ENCODE measurements around the gene PCNT.

Gene PCNT

GRCh38 chr21:46465651-46466050, 141.7 kb downstream of the PCNT start:
- Mint-ChIP-seq H3K4me1 (ENCODE audit: low read depth) (peaks cover 23% of the 10 kb centered on the region), H3K27ac (no peak overlapping the region), H3K4me3 (no peak overlapping the region)

GRCh38 chr21:46468108-46468774, 144.3 kb downstream of the PCNT start:
- Mint-ChIP-seq H3K9me3 (no peaks in the 10 kb centered on the region), H3K27me3 (no peaks in the 10 kb centered on the region), H3K36me3 (ENCODE audit: low read depth) (peaks cover 33% of the 10 kb centered on the region), H3K4me3 (no peak overlapping the region), H3K27ac (peak overlapping the region; percentile 53), H3K4me1 (ENCODE audit: low read depth) (peaks cover 27% of the 10 kb centered on the region)
- no peak for DNase-seq

More at GRCh38 chr21:46465651-46466050, 141.7 kb downstream of the PCNT start:
- H3K27me3 Mint-ChIP-seq, result no peaks in the 10 kb centered on the region
- H3K36me3 Mint-ChIP-seq (ENCODE audit: low read depth), result peaks cover 43% of the 10 kb centered on the region
- DNase-seq, result no peak
- no peaks in the 10 kb centered on the region for H3K9me3 Mint-ChIP-seq

DNA sequence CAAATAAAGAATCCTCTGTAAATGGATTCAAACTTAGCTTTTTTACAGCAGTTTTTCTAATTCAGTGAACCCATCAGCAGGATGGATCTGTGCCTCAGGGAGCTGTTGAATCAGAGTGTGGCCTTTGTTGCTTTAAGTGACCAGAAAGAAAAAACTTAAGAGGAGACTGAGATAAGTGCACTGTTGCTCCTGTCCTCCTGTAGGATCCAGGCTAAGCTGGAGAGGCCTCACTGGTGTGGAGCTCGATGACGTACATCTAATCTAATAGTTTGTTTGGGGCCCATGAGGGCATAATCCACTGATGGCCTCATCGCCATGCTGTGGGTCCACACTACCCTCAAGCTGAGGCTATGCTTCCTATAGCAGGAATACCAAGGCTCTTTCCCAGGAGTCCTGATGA, 145.3 kb downstream of the PCNT start:
- Mint-ChIP-seq H3K36me3 (ENCODE audit: low read depth) (peaks cover 30% of the 10 kb centered on the region), H3K27me3 (no peaks in the 10 kb centered on the region), H3K4me3 (no peak overlapping the region), H3K9me3 (no peaks in the 10 kb centered on the region), H3K27ac (no peak overlapping the region), H3K4me1 (ENCODE audit: low read depth) (peaks cover 33% of the 10 kb centered on the region)
- no peak for DNase-seq

DNA sequence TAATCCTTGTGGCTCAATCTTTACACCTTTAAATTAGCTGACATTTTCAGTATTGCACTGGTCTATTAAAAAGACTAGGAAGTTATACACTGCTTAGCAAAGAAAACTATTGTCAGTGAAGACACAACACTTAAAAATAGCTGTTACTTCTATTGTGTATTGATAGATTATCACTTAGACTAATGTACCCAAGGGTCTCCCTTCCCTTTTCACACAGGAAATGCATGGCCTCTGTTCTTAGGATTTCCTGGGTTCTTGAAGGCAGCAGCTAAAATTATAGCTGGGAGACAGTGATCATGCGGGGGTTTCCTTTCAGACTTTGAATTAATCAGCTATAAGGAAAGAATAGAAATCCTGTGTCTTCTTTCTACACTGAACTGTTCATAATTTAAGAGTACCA, 147.6 kb downstream of the PCNT start:
- Mint-ChIP-seq H3K36me3 (ENCODE audit: low read depth) (peaks cover 24% of the 10 kb centered on the region), H3K4me1 (ENCODE audit: low read depth) (peaks cover 46% of the 10 kb centered on the region), H3K27me3 (no peaks in the 10 kb centered on the region), H3K9me3 (no peaks in the 10 kb centered on the region), H3K4me3 (no peak overlapping the region), H3K27ac (peak overlapping the region; percentile 37)
- no peak for DNase-seq

DNA sequence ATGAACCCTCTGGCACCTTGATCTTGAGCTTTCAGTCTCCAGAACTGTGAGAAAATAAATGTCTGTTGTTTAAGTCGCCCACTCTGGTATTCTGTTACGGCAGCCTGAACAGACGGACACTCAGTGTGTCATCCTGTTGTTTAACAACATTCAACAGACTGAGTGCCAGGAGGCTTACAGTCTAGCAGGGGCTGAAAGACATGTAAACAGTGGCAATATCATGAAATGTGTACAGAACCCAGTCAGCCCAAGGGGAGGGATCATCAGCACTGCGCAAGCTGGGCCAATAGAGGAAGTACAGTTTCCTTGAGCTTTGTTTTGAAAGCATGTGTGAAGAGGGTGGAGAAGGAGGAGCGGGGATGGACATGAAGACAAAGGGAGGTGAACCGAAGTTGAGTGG, 148.3 kb downstream of the PCNT start:
- Mint-ChIP-seq H3K36me3 (ENCODE audit: low read depth) (peaks cover 25% of the 10 kb centered on the region), H3K27me3 (no peaks in the 10 kb centered on the region), H3K4me1 (ENCODE audit: low read depth) (peaks cover 45% of the 10 kb centered on the region), H3K9me3 (no peaks in the 10 kb centered on the region), H3K4me3 (no peak overlapping the region), H3K27ac (no peak overlapping the region)
- DNase-seq, result no peak

DNA sequence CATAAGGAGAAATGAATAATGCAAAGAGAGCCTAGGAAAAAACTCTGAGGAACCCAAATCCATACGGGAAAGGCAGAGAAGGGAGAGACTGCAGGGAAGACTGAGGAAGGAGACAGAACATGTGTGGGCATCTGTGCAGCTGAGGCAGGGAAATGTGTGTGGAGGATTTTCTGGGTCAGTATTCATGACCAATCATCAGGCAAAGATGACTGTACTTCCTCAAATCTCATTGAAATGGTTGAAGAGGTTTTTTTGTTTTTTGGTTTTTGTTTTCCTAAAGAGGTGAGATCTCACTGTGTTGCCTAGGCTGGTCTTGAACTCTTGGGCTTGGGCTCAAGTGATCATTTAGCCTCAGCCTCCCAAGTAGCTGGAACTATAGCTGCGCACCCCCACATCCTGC, 150.4 kb downstream of the PCNT start:
- Mint-ChIP-seq H3K4me1 (ENCODE audit: low read depth) (peaks cover 42% of the 10 kb centered on the region), H3K27ac (peak overlapping the region; percentile 27)
- no peak for DNase-seq

GRCh38 chr21:46475296-46475695, 151.3 kb downstream of the PCNT start:
- peaks cover 44% of the 10 kb centered on the region for H3K4me1 Mint-ChIP-seq (ENCODE audit: low read depth)

More for the DNA sequence above, 150.4 kb downstream of the PCNT start:
- H3K4me3 Mint-ChIP-seq, result no peak overlapping the region
- peaks cover 35% of the 10 kb centered on the region for H3K36me3 Mint-ChIP-seq (ENCODE audit: low read depth)
- no peaks in the 10 kb centered on the region for H3K9me3 Mint-ChIP-seq
- no peaks in the 10 kb centered on the region for H3K27me3 Mint-ChIP-seq

GRCh38 chr21:46477765-46478164, 153.8 kb downstream of the PCNT start:
- Mint-ChIP-seq H3K9me3 (no peaks in the 10 kb centered on the region), H3K27ac (no peak overlapping the region), H3K27me3 (no peaks in the 10 kb centered on the region), H3K4me1 (ENCODE audit: low read depth) (peaks cover 36% of the 10 kb centered on the region), H3K4me3 (no peak overlapping the region), H3K36me3 (ENCODE audit: low read depth) (peaks cover 50% of the 10 kb centered on the region)
- DNase-seq, result no peak

More at GRCh38 chr21:46475296-46475695, 151.3 kb downstream of the PCNT start:
- H3K36me3 Mint-ChIP-seq (ENCODE audit: low read depth), result peaks cover 37% of the 10 kb centered on the region
- DNase-seq, result no peak
- no peaks in the 10 kb centered on the region for H3K9me3 Mint-ChIP-seq
- no peaks in the 10 kb centered on the region for H3K27me3 Mint-ChIP-seq
- no peak overlapping the region for H3K27ac Mint-ChIP-seq
- H3K4me3 Mint-ChIP-seq, result no peak overlapping the region

DNA sequence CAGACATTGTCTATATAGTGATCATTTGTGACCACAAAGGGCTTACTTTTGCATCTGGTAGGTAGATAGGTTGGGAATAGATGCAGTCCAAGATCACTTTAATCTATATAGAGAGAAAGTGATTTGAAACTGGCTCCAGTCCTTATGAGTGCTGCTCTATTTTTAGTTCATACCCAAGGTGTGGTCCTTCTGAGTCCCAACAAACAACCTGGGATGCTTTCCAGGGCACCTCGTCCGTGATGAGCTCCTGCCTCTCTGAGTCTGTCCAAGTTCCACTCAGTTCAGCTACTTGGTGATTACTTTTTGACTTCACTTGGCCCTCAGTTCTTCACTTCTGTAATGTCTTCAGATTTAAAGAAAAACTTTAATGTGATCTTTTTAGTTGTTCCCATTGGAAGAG, 155.0 kb downstream of the PCNT start:
- H3K27ac Mint-ChIP-seq, result no peak overlapping the region
- H3K36me3 Mint-ChIP-seq (ENCODE audit: low read depth), result peaks cover 51% of the 10 kb centered on the region
- H3K4me1 Mint-ChIP-seq (ENCODE audit: low read depth), result peaks cover 45% of the 10 kb centered on the region
- H3K27me3 Mint-ChIP-seq, result no peaks in the 10 kb centered on the region
- DNase-seq, result no peak
- no peak overlapping the region for H3K4me3 Mint-ChIP-seq
- no peaks in the 10 kb centered on the region for H3K9me3 Mint-ChIP-seq

GRCh38 chr21:46480466-46480865, 156.5 kb downstream of the PCNT start:
- H3K27me3 Mint-ChIP-seq, result no peaks in the 10 kb centered on the region
- no peak overlapping the region for H3K4me3 Mint-ChIP-seq
- peaks cover 37% of the 10 kb centered on the region for H3K4me1 Mint-ChIP-seq (ENCODE audit: low read depth)
- DNase-seq, result no peak
- H3K9me3 Mint-ChIP-seq, result no peaks in the 10 kb centered on the region
- no peak overlapping the region for H3K27ac Mint-ChIP-seq
- H3K36me3 Mint-ChIP-seq (ENCODE audit: low read depth), result peaks cover 59% of the 10 kb centered on the region

DNA sequence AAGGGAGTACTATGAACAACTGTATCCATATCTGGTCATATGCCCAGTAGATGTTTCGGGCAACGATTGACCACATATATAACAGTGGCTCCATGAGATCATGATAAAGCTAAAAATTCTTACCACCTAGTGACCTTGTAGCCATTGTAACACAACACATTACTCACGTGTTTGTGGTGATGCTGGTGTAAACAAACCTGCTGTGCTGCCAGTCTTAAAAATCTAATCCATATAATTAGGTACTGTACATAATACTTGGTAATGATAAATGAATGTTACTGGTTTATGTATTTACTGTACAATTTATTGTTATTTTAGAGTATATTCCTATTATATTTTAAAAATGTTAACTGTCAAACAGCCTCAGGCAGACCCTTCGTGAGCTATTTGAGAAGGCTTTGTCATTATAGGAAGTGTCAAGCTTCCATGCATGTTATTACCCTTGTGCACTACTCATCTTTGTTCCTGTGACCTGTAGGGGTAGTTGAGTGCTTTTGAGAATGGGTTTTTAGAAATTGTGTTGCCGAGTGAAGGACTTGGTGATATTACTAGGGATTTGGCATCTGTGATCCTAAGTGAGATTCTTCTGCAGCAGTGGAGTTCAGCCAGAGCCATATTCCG, 158.4 kb downstream of the PCNT start:
- Mint-ChIP-seq H3K4me1 (ENCODE audit: low read depth) (peaks cover 32% of the 10 kb centered on the region), H3K4me3 (no peak overlapping the region), H3K36me3 (ENCODE audit: low read depth) (peaks cover 64% of the 10 kb centered on the region), H3K27ac (no peak overlapping the region), H3K9me3 (no peaks in the 10 kb centered on the region), H3K27me3 (no peaks in the 10 kb centered on the region)
- DNase-seq, result no peak

DNA sequence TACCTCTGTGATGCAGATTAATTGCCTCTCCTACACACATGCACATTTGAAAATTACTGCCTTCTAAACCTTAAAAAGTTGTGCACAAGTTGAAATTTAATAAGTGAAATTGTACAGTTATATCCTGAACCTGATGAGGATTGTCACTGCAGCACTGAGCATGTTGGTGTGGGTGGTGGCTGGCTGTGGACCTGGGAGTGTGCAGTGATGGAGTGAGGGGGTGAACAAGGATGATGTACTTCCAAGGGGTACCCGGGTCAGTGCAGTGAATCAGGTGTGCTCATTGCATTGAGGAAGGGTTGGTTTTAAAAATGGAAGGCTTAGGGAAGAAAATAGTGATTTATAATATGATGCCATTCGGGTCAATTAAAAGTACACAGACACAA, 158.9 kb downstream of the PCNT start:
- Mint-ChIP-seq H3K27ac (no peak overlapping the region), H3K36me3 (ENCODE audit: low read depth) (peaks cover 61% of the 10 kb centered on the region), H3K4me3 (no peak overlapping the region), H3K4me1 (ENCODE audit: low read depth) (peaks cover 30% of the 10 kb centered on the region), H3K9me3 (no peaks in the 10 kb centered on the region), H3K27me3 (no peaks in the 10 kb centered on the region)
- no peak for DNase-seq

- no peaks in the 10 kb centered on the region for H3K27me3 Mint-ChIP-seq
- DNase-seq, result no peak
- no peaks in the 10 kb centered on the region for H3K9me3 Mint-ChIP-seq
- H3K27ac Mint-ChIP-seq, result peak overlapping the region; percentile 66
- H3K4me3 Mint-ChIP-seq, result no peak overlapping the region
- H3K4me1 Mint-ChIP-seq (ENCODE audit: low read depth), result peaks cover 30% of the 10 kb centered on the region
- peaks cover 61% of the 10 kb centered on the region for H3K36me3 Mint-ChIP-seq (ENCODE audit: low read depth)
These were observed 159.6 kb downstream of the PCNT start for GRCh38 chr21:46483300-46484295.

GRCh38 chr21:46486481-46487126, 162.6 kb downstream of the PCNT start:
- Mint-ChIP-seq H3K36me3 (ENCODE audit: low read depth) (peaks cover 62% of the 10 kb centered on the region), H3K9me3 (no peaks in the 10 kb centered on the region), H3K4me1 (ENCODE audit: low read depth) (peaks cover 27% of the 10 kb centered on the region), H3K27ac (no peak overlapping the region), H3K4me3 (no peak overlapping the region), H3K27me3 (no peaks in the 10 kb centered on the region)
- no peak for DNase-seq

All from activated T-cell treated with anti-CD3 and anti-CD28 coated beads, Interleukin-2, amount 50 U/mL, for 24 hours (primary cell).